ENCODE results near the gene LY6G5C. TPM values are rescaled to one million over a fixed set of nuclear protein-coding genes. Genes with fewer than 3 reads are reported as not detected.

Gene LY6G5C
- polyA plus RNA-seq, 4 donors = 1.6 to 5.9 (median 2.6) TPM

GRCh38 chr6:31642798-31643570, 37.9 kb downstream of the LY6G5C start:
- DNase-seq (ENCODE audit: low read depth in 4 of 4, low spot score in 3 of 4) = no peak

DNA sequence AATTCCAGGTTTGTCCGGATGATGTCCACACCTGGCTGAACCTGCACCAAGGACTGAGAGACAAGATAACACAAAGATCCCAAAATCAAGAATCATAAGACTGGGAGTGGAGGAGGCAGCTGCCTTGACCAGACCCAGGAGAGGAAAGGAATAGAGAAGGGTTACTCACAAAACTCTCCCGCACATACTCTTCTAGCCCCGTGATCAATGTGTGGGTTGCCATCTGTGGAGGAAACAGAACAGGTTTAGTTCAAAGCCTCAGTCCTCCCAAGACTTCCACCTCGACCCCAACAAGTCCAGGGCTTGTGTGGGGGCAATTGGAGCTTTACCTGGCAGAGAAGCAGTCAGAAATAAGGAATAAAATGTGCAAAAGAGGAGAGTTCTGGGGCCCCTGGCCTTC, 39.5 kb downstream of the LY6G5C start:
- DNase-seq (ENCODE audit: low read depth in 4 of 4, low spot score in 3 of 4) = no peak

- DNase-seq (ENCODE audit: low read depth in 4 of 4, low spot score in 3 of 4) = no peak
These were observed 40.3 kb downstream of the LY6G5C start for GRCh38 chr6:31640612-31641011.

DNA sequence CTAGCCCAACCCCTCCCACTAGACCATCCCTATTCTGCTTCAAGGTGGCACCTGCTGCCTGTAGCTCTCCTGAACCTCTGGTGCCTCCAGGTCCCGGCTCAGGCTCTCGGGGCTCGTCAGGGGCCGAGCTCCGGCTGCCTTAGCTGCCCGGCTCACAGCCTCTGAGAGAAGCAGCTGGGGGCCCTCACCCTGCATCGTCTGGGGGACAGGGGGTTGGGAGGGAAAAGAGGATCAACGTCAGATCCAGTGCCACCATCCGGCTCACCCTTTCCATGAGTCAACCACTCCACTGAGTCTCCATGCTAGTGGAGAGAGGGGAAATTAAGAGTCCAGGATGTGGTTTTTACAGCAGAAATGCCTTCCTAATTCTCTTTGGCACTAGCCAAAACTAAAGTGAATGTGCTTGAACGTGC, 41.4 kb downstream of the LY6G5C start:
- no peak for DNase-seq (ENCODE audit: low read depth in 4 of 4, low spot score in 3 of 4)

DNA sequence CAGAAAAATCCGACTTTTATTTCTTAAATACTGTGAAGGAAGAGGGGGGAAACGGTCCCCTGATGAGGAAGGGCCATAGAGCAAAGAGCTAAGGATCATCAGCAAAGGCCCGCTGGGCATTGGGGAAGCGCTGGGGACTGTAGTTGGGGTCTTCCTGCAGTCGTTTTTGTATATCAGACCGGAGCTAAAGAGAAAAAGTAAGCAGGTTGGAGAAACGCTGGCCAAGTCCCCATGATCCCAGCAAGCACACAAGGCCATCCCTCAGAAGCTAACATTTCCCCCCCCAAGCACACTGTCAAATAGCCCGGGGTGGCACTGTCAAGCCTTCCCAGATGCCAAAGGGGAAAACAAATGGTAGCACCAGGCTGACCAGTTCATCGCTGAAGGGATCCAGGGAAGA, 41.8 kb downstream of the LY6G5C start:
- no peak for DNase-seq (ENCODE audit: low read depth in 4 of 4, low spot score in 3 of 4)

- no peak for DNase-seq (ENCODE audit: low read depth in 4 of 4, low spot score in 3 of 4)
These were observed 43.9 kb downstream of the LY6G5C start for GRCh38 chr6:31636698-31637596.

DNA sequence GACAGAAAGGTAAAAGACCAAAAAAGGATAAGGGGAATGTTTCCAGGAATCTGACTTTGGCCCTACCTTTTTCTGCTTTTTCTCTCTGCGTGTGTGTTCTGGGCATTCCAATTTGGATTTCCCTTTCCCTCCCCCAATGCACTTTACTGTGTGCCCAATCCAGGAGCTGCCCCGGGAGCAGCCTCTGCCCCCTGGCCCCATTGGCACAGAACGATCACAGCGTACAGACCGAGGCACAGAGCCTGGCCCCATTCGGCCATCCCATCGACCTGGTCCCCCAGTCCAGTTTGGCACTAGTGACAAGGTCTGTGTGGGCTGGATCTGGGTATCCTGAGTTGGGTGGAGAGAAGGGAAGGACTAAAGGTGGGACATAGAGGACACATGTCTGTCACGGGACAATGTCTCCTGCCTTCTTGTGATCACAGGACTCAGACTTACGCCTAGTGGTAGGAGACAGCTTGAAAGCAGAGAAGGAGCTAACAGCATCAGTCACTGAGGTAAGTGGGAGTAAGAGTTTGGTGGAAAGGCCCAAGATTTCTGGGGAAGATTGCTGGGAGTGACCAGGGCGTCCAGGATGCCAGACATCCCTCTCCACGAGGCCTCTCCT, 45.8 kb downstream of the LY6G5C start:
- DNase-seq (ENCODE audit: low read depth in 4 of 4, low spot score in 3 of 4) = no peak

DNA sequence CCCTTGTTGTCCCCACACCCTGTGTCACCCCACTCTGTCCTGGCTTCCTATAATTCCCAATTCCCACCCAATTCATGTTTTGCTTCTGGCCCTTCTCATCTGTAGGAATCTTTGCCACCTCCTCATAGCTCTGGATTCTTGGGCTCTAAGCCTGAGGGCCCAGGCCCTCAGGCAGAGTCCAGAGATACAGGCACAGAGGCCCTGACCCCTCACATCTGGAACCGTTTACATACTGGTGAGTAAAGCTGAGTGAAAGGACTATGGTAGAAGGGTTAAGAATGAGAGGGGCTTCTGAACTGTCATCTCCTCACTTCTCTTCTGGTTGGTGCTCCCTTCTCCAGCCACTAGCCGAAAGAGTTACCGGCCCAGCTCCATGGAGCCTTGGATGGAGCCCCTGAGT, 46.7 kb downstream of the LY6G5C start:
- DNase-seq (ENCODE audit: low read depth in 4 of 4, low spot score in 3 of 4) = no peak

GRCh38 chr6:31633447-31633846, 47.4 kb downstream of the LY6G5C start:
- no peak for DNase-seq (ENCODE audit: low read depth in 4 of 4, low spot score in 3 of 4)

DNA sequence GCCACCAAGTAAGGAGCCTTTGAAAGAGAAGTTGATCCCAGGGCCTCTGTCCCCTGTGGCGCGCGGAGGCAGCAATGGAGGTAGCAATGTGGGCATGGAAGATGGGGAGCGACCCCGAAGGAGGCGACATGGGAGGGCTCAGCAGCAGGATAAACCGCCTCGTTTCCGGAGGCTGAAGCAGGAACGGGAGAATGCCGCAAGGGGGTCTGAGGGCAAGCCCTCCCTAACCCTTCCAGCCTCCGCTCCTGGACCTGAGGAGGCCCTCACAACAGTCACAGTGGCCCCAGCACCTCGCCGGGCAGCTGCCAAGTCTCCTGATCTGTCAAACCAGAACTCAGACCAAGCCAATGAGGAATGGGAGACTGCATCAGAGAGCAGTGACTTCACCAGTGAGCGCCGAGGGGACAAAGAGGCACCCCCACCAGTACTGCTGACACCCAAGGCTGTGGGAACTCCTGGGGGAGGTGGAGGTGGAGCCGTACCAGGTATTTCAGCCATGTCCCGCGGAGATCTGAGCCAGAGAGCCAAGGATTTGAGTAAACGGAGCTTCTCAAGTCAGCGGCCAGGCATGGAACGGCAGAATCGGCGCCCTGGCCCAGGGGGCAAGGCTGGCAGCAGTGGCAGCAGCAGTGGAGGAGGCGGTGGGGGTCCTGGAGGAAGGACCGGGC, 48.5 kb downstream of the LY6G5C start:
- DNase-seq (ENCODE audit: low read depth in 4 of 4, low spot score in 3 of 4) = no peak

DNA sequence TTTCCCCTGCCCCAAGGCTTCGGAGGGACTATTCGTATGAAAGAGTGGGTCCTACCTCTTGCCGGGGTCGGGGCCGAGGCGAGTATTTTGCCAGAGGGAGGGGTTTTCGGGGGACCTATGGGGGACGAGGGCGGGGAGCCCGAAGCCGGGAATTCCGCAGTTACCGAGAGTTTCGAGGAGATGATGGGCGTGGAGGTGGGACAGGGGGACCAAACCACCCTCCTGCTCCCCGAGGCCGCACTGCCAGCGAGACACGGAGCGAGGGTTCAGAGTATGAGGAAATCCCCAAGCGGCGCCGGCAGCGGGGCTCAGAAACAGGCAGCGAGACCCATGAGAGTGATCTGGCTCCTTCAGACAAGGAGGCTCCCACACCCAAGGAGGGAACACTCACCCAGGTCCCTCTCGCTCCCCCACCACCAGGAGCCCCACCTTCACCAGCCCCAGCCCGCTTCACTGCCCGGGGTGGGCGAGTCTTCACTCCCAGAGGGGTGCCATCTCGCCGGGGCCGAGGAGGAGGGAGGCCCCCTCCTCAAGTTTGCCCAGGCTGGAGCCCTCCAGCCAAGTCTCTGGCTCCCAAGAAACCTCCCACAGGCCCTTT, 49.1 kb downstream of the LY6G5C start:
- DNase-seq (ENCODE audit: low read depth in 4 of 4, low spot score in 3 of 4) = no peak

DNA sequence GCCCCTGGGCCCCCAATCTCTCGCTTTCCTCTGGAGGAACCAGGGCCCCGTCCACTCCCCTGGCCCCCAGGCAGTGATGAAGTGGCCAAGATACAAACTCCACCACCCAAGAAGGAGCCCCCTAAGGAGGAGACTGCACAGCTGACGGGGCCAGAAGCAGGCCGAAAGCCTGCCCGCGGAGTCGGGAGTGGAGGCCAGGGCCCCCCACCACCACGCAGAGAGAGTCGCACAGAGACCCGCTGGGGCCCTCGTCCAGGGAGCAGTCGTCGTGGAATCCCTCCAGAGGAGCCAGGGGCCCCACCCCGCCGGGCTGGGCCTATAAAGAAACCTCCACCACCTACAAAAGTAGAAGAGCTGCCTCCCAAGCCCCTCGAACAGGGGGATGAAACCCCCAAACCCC, 49.7 kb downstream of the LY6G5C start:
- DNase-seq (ENCODE audit: low read depth in 4 of 4, low spot score in 3 of 4) = no peak

DNA sequence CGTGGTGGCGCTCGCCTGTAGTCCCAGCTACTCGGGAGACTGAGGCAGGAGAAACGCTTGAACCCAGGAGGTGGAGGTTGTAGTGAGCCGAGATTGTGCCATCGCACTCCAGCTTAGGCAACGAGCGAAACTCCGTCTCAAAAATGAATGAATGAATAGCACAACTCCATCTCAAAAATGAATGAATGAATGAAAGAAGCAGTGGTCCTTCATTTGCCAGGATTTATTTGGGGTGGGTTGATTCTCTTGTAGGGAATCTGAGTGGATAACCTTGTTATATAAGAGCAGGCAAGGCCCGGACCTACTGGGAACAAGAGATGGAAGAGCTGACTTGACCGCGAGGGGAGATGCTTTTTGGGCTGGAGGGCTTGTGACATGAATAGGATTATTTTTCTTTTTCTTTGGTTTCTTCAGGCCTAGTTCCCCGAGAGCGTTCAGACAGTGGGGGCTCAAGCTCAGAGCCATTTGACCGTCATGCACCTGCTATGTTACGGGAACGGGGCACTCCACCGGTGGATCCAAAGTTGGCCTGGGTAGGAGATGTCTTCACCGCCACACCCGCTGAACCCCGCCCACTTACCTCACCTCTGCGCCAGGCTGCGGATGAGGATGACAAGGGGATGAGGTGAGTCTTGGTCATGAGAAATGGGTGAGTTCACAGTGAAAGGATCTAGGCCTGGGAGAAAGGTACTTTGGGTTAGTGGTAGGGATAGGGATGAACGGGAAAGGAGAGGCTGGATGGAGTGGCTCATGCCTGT, 50.5 kb downstream of the LY6G5C start:
- no peak for DNase-seq (ENCODE audit: low read depth in 4 of 4, low spot score in 3 of 4)

- DNase-seq (ENCODE audit: low read depth in 4 of 4, low spot score in 3 of 4) = no peak
These were observed 51.9 kb downstream of the LY6G5C start for GRCh38 chr6:31629014-31629413.

- DNase-seq (ENCODE audit: low read depth in 4 of 4, low spot score in 3 of 4) = no peak
These were observed 53.1 kb downstream of the LY6G5C start for GRCh38 chr6:31627690-31628287.

GRCh38 chr6:31626952-31627351, 53.9 kb downstream of the LY6G5C start:
- no peak for DNase-seq (ENCODE audit: low read depth in 4 of 4, low spot score in 3 of 4)

All from left renal pelvis (tissue), 4 donors.